Adipose tissue (tissue), 3 donors: ENCODE results near the gene MEI1. TPM values are rescaled to one million over a fixed set of nuclear protein-coding genes. Genes with fewer than 3 reads are reported as not detected.
"Not testable (repeated sequence)": the region's sequence is repeated elsewhere in the genome, so short reads cannot be mapped to it uniquely, and the experiment has no call there.

Experiments used
- H3K27ac ChIP-seq: one replicate; pipeline ENCODE4 v1.5.1; 2013; ENCODE audit warnings: low read depth, low read length
- WGBS, 3 donors: extraction: QIAGEN DNeasy Blood & Tissue Kit; methylation state at CpG; one replicate each; pipeline ENCODE4 v1.1.7; 2013; 5-methylcytosine and 5-hydroxymethylcytosine counted together
- polyA plus RNA-seq, 3 donors: library from polyadenylated mRNA; stranded (reverse); fragments of 200-250 nt; gene quantifications; one replicate each; pipeline ENCODE4 v1.2.3, GENCODE V29; 2013
- donor health status: healthy with polysubstance abuse.
- donor health status: Bipolar disorder and iron deficiency.
- donor health status: healthy.

The MEI1 gene, protein sequence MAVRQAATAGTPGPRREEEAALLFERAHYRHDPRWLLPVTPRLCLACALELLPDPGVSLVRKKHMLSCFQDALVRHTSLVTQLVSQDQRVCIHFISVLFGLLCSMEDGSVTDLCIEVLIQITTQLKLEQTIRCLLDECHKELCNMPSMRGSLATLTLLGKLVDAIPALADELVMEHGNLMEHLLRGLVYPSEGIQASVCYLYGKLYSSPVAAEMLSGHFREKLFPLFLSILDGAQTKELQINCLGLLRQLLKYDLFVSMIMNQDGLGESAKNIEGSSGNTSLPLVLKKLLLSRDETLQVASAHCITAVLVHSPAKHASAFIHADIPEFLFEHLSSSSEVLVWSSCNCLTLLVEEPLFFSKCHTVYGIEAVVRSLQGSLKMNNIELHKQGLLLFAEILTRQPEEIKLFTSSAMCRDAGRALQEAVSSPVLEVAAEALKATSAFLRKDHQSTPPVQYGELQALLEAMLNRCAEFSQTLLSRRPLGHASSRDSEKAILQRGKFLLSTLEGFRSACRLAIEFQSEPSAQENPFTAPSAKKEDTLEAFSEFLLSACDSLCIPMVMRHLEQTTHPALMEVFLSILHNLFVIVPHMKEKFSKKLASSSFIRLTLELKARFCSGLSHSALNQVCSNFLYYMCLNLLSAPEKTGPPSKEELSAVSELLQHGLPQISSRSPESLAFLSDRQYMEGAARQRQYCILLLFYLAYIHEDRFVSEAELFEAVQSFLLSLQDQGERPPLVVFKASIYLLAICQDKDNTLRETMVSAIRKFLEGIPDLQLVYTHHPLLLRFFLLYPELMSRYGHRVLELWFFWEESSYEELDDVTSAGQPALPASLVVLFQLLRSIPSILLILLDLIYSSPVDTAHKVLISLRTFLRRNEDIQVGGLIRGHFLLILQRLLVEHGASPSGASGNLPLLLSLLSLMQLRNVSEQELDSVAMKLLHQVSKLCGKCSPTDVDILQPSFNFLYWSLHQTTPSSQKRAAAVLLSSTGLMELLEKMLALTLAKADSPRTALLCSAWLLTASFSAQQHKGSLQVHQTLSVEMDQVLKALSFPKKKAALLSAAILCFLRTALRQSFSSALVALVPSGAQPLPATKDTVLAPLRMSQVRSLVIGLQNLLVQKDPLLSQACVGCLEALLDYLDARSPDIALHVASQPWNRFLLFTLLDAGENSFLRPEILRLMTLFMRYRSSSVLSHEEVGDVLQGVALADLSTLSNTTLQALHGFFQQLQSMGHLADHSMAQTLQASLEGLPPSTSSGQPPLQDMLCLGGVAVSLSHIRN
- 1 to 10 TPM in 1 of 3 donors, under 1 TPM in 2; 0.34 to 1.6 (median 0.86) TPM for polyA plus RNA-seq

DNA sequence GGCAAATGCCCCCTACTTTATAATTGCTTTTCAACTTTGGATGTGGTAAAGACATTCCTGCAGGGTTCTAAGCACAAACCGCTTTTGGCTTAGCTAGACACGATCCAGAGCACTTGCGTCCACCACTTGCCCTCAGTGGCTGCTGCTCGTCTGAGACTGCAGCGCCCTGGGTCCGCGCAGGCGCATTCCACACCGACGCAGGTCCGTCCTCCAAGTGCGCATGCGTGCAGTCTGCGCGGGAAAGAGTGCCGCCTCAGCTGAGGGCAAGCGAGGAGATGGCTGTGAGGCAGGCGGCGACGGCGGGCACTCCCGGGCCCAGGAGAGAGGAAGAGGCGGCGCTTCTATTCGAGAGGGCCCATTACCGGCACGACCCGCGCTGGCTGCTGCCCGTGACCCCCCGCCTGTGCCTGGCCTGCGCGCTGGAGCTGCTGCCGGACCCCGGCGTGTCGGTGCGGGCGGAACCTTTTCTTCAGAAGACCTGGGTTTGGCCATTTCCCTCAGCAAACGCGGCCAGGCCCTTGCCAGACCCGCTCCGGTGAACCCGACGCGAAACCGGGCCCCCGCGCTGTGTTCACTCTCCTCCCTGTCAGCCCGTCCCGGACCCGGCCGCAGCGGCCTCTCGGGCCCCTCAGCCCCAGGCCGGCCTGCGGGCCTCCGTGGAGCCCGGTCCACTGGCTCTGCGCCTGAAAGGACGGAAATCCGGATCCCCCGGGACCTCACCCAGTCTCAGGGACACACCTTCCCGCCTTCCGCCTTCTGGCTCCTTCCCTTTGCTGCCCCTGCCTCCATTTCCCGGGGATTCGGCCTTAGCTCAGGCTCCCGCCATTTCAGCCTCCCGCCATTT lies at the start of gene MEI1:
TSS of gene MEI1 (plus strand) at position 240 of the 844 bp plus-strand sequence. CDS start at position 276, 36 bp downstream.
- H3K27ac ChIP-seq, result no peak within 1 kb of the TSS
- 41 to 47% (median 47%) methylated on average over 60 to 69 of the region's 69 CpGs for WGBS, 3 donors

DNA sequence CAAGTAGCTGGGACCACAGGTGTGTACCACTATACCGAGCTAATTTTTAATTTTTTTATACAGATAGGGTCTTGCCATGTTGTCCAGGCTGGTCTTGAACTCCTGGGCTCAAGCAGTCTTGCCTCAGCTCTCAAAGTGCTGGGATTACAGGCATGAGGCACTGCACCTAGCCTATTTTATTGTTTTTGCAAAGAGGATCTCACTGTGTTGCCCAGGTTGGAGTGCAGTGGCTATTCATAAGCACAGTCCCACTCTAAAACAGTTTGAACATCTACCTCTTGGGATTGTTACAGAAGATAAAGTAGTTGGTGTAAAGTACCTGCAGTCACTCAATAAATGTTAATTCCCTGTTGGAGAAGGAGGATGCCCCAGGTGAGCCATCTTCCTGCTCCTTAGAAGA lies 49.1 kb upstream of the MEI1 start:
- 93 to 95% (median 94%) methylated on average over 1 of the region's 1 CpG for WGBS, 3 donors
- H3K27ac ChIP-seq, result no peak overlapping the region

DNA sequence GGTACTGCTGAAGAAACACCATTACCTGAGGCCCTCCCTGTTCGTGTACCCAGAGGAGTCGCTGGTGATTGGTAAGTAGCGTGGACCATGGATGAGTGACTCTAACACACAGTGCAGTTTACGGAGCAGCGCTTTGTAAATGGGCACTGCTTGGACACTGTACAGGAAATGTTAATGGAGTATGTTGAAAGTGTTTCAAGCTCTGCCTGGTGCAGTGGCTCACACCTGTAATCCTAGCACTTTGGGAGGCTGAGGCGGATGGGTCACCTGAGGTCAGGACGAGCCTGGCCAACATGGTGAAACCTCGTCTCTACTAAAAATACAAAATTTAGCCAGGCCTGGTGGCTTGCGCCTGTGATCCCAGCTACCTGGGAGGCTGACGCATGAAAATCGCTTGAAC lies 48.5 kb upstream of the MEI1 start:
- WGBS, 3 donors, result 94 to 97% (median 94%) methylated on average over 11 of the region's 11 CpGs
- no peak overlapping the region for H3K27ac ChIP-seq

DNA sequence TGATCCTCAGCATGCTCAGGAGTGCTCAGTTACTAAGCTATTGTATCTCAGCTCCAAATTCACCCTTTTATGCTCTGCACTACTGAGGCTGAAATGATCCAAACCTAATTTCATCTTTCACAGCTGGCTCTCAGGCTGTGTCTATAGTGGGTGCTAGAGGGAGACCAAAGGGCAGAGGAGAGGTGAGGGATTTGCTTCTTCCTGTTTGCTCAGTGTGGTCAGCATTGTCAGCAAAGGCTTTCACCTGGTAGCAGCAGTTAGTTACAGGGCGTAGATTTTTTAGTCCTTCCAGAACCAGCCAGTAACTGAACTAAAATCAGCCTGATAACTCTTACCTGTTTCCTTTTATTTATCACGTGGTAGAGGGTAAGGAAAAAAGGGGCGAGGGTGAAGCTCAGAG lies 45.0 kb upstream of the MEI1 start:
- no peak overlapping the region for H3K27ac ChIP-seq
- 94 to 96% (median 95%) methylated on average over 3 of the region's 3 CpGs for WGBS, 3 donors

DNA sequence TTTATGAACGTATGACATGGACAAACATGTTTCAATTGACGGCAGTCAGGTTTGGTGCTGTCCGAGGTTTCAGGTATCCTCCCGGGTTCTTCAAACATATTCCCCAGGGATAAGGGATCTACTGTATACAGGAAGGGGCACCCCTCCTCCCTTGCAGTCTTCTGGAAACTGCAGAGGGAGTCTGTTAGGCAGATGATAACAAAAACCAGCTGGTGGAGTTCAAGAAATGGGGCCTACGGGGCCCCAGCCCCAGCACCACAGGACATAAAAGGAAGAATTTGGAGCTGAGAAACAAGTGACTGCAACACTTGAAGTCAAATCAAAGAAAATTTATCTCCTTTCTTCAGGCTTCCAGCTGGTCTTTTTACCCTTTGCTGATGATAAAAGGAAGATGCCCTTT lies 42.7 kb upstream of the MEI1 start:
- no peak overlapping the region for H3K27ac ChIP-seq
- WGBS, 3 donors, result 72 to 77% (median 73%) methylated on average over 5 of the region's 5 CpGs

DNA sequence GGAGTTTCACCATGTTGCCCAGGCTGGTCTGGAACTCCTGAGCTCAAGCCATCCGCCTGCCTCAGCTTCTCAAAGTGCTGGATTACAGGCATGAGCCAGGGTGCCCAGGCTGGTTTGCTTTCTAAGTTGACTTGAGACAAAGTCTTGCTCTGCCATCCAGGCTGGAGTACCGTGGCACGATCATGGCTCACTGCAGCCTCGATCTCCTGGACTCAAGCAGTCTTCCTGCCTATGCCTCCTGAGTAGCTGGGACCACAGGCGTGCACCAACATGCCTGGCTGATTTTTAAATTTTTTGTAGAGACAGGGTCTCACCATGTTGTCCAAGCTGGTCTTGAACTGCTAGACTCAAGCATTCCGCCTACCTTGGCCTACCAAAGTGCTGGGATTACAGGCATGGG lies 41.6 kb upstream of the MEI1 start:
- H3K27ac ChIP-seq, result no peak overlapping the region
- WGBS, 3 donors, result 97% methylated on average over 6 of the region's 6 CpGs

DNA sequence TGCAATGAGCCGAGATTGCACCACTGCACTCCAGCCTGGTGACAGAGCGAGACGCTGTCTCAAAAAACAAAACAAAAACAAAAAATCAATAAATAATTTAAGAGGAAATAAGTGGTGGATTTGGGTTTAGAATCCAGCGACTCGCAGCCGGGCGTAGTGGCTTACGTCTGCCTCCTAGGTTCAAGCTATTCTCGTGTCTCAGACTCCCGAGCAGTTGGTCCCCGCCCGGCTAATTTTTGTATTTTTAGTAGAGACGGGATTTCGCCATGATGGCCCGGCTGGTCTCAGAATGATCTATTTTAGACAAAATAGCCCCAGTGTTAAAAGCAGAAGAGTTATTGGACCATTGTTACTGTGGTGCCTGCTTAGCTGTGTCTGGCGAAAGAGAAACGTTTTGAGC lies 40.4 kb upstream of the MEI1 start:
- H3K27ac ChIP-seq, result no peak overlapping the region
- WGBS, 3 donors, result 94 to 96% (median 94%) methylated on average over 17 of the region's 17 CpGs

DNA sequence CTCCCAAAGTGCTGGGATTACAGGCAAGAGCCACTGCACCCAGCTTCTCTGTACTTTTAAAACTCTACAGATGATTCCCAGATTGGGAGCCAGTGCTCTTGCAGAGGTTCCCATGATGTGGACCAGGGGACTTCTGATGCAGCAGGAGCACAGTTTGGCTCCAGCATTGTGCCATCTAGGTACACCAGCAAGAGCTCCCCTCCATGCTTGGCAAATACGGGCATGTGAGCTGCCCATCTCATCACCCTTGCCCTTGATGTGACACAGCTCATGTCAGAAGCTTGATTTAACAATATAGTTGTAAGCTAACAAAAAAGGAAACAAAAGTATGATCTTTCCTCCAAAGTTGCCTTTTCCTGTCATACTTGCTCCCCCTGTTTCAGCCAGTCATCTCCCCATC lies 39.4 kb upstream of the MEI1 start:
- WGBS, 3 donors, result 85 to 93% (median 88%) methylated on average over 1 of the region's 1 CpG
- no peak overlapping the region for H3K27ac ChIP-seq

DNA sequence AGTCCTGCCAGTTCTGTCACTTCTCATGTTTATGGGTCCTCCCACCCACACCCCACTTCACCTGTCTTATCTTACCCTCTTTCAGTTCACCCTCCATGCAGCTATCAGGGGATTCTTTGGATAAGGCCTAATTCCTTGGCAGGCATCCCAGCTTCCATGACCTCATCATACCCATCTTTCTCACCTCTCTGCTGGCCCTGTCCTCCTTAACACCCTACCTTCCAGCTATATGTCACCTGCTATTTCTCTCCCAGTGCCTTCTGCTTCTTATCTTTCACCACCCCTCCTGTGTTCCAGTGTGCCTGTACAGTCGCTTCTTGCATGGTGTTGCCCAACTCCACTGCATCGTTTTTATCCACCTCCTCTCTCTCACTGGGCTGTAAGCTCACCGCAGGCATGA lies 38.9 kb upstream of the MEI1 start:
- WGBS, 3 donors, result 71 to 81% (median 72%) methylated on average over 3 of the region's 3 CpGs
- no peak overlapping the region for H3K27ac ChIP-seq

DNA sequence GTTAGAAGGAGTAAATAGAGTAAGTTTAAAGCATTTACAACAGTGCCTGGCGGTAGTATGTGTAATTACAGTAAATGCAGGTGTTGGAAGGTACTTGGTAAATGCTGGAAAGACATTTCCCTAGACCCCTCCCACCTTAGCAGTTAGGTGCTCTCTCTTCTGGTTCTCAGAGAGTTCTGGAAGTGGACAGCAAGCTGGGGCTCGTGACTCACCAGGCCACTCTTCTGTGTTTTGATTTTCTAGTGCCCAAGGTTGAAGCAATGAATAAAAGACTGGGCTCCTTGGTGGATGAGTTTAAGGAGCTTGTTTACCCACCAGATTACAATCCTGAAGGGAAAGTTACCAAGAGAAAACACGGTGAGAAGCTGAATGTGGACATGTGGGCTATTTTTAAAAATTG lies 38.2 kb upstream of the MEI1 start:
- WGBS, 3 donors, result 72 to 92% (median 89%) methylated on average over 3 of the region's 3 CpGs
- H3K27ac ChIP-seq, result no peak overlapping the region

DNA sequence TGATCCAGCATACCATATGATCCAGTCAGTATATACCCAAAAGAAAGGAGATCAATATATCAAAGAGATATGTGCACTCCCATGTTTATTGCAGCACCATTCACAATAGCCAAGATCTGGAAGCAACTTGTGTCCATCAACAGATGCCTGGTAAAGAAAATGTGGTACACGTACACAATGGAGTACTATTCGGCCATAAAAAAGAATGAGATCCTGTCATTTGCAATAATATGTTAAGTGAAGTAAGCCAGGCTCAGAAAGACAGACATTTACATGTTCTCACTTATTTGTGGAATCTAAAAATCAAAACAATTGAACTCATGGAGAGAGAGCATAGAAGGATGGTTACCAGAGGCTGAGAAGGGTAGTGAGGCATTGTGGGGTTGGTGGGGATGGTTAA lies 37.6 kb upstream of the MEI1 start:
- H3K27ac ChIP-seq, result no peak overlapping the region
- 87 to 98% (median 94%) methylated on average over 2 of the region's 2 CpGs for WGBS, 3 donors

DNA sequence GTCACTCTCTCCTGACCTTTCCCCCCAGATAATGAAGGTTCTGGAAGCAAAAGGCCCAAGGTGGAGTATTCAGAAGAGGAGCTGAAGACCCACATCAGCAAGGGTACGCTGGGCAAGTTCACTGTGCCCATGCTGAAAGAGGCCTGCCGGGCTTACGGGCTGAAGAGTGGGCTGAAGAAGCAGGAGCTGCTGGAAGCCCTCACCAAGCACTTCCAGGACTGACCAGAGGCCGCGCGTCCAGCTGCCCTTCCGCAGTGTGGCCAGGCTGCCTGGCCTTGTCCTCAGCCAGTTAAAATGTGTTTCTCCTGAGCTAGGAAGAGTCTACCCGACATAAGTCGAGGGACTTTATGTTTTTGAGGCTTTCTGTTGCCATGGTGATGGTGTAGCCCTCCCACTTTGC lies 35.7 kb upstream of the MEI1 start:
- WGBS, 3 donors, result 82 to 90% (median 83%) methylated on average over 7 to 9 of the region's 9 CpGs
- H3K27ac ChIP-seq, result not testable (repeated sequence)

DNA sequence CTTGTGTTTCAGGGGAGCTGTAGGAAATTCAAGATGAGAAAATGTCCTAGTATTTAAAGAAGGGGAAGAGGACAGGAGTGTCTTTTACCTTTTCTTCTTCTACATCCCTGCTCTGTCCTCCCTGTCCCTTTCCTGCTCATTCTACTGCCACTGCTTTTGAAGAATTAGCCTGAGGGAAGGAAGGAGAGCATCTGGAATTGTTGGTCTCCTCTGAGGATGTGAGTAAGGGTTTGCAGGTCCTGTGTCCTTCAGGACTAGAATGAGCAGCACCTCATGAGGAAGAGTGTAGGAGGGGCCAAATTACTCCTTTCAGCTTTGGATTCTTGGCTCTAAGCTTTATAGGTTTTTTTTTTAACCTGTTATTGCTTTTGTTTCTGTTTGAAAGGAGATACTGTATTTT lies 34.8 kb upstream of the MEI1 start:
- no peak overlapping the region for H3K27ac ChIP-seq

DNA sequence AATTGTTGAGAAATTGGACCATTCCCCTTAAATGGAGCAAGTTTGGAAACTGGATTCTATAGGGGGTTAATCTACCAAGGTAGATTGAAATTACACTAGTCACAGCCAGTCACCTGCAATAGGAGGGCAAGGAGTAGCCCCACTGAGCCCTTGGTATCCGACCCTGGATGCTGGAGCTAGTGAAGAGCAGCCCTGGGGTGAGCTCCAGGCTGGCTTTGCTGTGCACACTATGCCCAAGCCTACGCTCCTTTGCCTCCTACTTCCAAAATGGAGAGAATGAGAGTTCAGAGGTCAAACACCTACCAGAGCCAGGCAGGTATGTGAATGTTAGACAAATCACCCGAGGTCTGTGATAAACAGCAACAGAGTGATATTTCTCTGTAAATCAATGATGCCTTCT lies 34.4 kb upstream of the MEI1 start:
- H3K27ac ChIP-seq, result no peak overlapping the region
- 78 to 93% (median 90%) methylated on average over 3 of the region's 3 CpGs for WGBS, 3 donors

DNA sequence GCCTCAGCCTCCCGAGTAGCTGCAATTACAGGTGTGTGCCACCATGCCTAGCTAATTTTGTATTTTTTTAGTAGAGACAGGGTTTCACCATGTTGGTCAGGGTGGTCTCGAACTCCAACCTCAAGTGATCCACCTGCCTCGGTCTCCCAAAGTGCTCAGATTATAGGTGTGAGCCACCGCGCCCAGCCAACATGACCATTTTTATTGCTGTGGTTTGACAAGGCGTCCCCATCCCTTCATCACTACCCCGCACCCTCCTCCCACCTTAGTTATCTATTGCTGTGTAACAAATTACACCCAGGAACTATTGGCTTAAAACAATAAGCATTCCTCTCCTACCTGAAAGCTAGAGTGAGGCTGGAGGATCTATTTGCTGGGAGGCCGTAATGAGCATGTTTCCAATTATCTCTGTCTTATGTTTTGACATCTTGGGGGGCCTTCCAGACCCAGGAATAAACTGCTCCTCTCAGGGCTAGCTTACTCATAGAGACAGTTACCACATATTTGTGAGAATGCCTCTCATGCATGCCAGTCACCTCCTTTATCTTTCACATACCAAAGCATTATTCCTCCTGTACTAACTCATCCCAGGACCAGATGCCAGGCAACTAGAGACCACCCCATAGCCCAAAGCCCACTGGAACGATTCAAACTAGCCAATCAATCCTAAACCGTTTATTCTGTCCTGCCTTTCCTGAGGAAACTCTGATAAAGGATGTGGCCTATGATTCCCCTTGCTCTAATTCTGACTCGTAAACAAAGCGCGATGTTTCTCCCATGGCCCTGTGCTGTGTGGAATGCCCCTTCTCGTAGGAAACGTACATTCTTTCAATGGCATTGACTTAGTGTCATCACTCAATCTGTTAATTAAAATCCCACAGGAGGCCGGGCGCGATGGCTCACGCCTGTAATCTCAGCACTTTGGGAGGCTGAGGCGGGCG lies 30.1 kb upstream of the MEI1 start:
- 79 to 86% (median 83%) methylated on average over 21 of the region's 21 CpGs for WGBS, 3 donors
- H3K27ac ChIP-seq, result no peak overlapping the region

DNA sequence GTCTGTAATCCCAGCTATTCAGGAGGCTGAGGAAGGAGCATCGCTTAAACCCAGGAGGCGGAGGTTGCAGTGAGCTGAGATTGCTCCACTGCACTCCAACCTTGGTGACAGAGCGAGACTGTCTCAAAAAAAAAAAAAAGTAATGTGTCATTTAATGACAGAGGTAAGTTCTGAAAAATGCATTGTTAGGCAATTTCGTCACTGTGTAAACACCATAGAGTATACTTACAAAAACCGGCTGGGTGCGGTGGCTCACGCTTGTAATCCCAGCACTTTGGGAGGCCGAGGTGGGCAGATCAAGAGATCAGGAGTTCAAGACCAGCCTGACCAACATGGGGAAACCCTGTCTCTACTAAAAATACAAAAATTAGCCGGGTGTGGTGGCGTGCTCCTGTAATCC lies 27.2 kb upstream of the MEI1 start:
- 70 to 95% (median 91%) methylated on average over 8 to 10 of the region's 10 CpGs for WGBS, 3 donors
- H3K27ac ChIP-seq, result not testable (repeated sequence)
